Pancreas (tissue), 10 donors: ENCODE data around the gene RNF212. TPM values are rescaled to one million over a fixed set of nuclear protein-coding genes. Genes with fewer than 3 reads are reported as not detected.
A peak's percentile ranks its signal among the peaks of the same experiment; 100 is the strongest.

Source experiments
- ATAC-seq, 4 donors: fragments of 200-7000 bp; cut with Tn5 transposase; one replicate each; pipeline versions ENCODE4 v1.8.0 to v1.9.1; 2020; ENCODE audit warnings: mild to moderate bottlenecking in 4 of 4, moderate library complexity in 4 of 4
- DNase-seq, 6 donors: peaks; one replicate each; pipeline ENCODE4 v3.0.0-alpha.2; 2020
- FAIRE-seq: peaks from 2 replicates; lab custom pipeline; 2012; peaks lifted over from hg19 to GRCh38; lab: Jason Lieb, UNC
- H3K27ac ChIP-seq, 4 donors: fragments of 200-600 bp; sonication (generic); 1 replicate in 3 of 4; 2 replicates in 1 of 4; pipeline versions ENCODE4 v1.5.0 to v1.8.0; 2020
- H3K27me3 ChIP-seq, 4 donors: fragments of 200-600 bp; one replicate each; pipeline ENCODE4 v1.8.0; 2021
- H3K36me3 ChIP-seq, 3 donors: fragments of 200-600 bp; sonication (generic) in 1 of 3; one replicate each; pipeline versions ENCODE4 v1.5.0 to v1.8.0; 2020 to 2021
- H3K4me1 ChIP-seq, 3 donors: fragments of 200-600 bp; one replicate each; pipeline ENCODE4 v1.8.0; 2021
- H3K4me3 ChIP-seq, 4 donors: fragments of 200-600 bp; sonication (generic) in 2 of 4; one replicate each; pipeline versions ENCODE4 v1.5.0 to v1.8.0; 2020 to 2021
- H3K9me3 ChIP-seq, 4 donors: fragments of 200-600 bp; one replicate each; pipeline ENCODE4 v1.8.0; 2021
- WGBS, 2 donors: extraction: QIAGEN DNeasy Blood & Tissue Kit; methylation state at CpG; one replicate each; pipeline ENCODE4 v1.1.7; 2013; 5-methylcytosine and 5-hydroxymethylcytosine counted together
- intact Hi-C, 3 donors: fragments of 100-400 bp; cut with DNase I; formaldehyde crosslinking; loops; one replicate each; pipeline versions ENCODE4 v1.11.1 to v1.14.2; 2022
- polyA plus RNA-seq, 2 donors: library from polyadenylated mRNA; stranded (reverse); fragments of 200-250 nt; gene quantifications; one replicate each; pipeline ENCODE4 v1.2.3, GENCODE V29; 2013
- total RNA-seq, 6 donors: library from RNA; stranded (reverse); fragmentation: NEBNext Ultra II Directional in 4 of 6; extraction: Animal tissue kit (Norgen Biotek cat#: 25700) in 4 of 6; gene quantifications; one replicate each; pipeline versions ENCODE4 v1.2.1 to v1.2.4, GENCODE V29; 2021 to 2023
- TF ChIP-seq, protein P1 (sequence below), 4 donors: fragments of 200-600 bp; sonication (generic) in 3 of 4; IDR thresholded peaks; one replicate each; pipeline versions ENCODE4 v1.5.0 to v1.8.0; 2021; ENCODE audit warnings: antibody characterized with exemption in 4 of 4
- donor health status: healthy with polysubstance abuse.
- donor health status: DM: no; HTN: no; CAD: no; lungs with moderate emphysema.
- donor health status: DM: no; HTN: no; CAD: no.
- donor health status: control.
- donor health status: control.
- donor health status: Bipolar disorder and iron deficiency.
- donor health status: DM: yes; HTN: yes; CAD: no.
- donor health status: DM: no; HTN: no; CAD: no.
- donor health status: DM: no; HTN: no; CAD: no.
- donor health status: DM: yes; HTN: yes; CAD: no.

RNF212 gene, protein sequence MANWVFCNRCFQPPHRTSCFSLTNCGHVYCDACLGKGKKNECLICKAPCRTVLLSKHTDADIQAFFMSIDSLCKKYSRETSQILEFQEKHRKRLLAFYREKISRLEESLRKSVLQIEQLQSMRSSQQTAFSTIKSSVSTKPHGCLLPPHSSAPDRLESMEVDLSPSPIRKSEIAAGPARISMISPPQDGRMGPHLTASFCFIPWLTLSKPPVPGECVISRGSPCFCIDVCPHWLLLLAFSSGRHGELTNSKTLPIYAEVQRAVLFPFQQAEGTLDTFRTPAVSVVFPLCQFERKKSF
- total RNA-seq (10 to 100 TPM; 12.0 to 28.0 (median 16.8) TPM), polyA plus RNA-seq (10 to 100 TPM; 19.0 to 40.3 TPM)

DNA sequence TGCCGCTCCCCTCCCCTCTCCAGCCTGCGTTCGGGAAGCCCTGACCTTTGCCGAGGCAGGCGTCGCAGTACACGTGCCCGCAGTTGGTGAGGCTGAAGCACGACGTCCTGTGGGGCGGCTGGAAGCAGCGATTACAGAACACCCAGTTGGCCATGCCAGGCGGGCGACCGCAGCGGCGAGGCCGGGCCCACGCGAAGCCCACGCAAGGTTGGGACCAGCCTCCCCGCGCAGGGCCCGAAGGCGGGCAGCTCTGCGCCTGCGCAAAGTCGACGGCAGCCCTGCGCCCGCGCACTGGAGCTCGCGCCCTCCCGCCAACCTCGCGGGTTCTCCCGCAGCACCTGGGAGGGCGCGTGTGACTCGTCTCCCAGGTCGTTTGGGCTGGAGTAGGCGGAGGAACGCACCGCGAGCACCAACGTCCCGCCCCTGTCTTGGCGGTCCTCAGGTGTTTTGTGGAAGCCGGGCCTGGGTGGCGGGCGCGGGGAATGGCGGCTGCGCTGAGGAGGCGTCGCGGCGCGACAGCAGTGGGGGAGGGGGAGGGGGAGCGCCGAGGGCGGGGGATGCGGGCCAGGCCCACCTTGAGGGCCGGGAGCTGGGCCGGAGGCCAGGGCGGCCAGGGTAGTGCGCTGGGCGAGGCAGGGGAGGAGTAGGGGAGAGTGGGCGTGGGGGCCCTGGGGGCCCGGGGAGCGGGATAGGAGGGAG, at the start of gene RNF212:
Gene RNF212 (minus strand): TSS at position 254 of the 699 bp plus-strand sequence. CDS start 100 bp downstream, at position 154.
- H3K27me3 ChIP-seq, result no peaks in the 10 kb centered on the region
- TF ChIP-seq, protein P1, sequence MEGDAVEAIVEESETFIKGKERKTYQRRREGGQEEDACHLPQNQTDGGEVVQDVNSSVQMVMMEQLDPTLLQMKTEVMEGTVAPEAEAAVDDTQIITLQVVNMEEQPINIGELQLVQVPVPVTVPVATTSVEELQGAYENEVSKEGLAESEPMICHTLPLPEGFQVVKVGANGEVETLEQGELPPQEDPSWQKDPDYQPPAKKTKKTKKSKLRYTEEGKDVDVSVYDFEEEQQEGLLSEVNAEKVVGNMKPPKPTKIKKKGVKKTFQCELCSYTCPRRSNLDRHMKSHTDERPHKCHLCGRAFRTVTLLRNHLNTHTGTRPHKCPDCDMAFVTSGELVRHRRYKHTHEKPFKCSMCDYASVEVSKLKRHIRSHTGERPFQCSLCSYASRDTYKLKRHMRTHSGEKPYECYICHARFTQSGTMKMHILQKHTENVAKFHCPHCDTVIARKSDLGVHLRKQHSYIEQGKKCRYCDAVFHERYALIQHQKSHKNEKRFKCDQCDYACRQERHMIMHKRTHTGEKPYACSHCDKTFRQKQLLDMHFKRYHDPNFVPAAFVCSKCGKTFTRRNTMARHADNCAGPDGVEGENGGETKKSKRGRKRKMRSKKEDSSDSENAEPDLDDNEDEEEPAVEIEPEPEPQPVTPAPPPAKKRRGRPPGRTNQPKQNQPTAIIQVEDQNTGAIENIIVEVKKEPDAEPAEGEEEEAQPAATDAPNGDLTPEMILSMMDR (IDR thresholded peaks at IDR 0.05), result no peak
- intact Hi-C loops, result no loop called here
- peak within 1 kb of the TSS in 1 of 4 donors; percentile 39 for H3K4me3 ChIP-seq
- no peaks in the 10 kb centered on the region for H3K9me3 ChIP-seq
- ATAC-seq (peak in 2 of 4 donors; percentile 19 to 22), FAIRE-seq (no peak), DNase-seq (peak in 5 of 6 donors; percentile 43 to 84 (median 60))
- peaks cover 23 to 44% (median 36%) of the 10 kb centered on the region in 3 donors for H3K4me1 ChIP-seq
- 49 to 57% methylated on average over 64 to 70 of the region's 72 CpGs for WGBS, 2 donors
- no peaks in the 10 kb centered on the region for H3K36me3 ChIP-seq
- H3K27ac ChIP-seq, result peak within 1 kb of the TSS; percentile 28 to 75 (median 68)

DNA sequence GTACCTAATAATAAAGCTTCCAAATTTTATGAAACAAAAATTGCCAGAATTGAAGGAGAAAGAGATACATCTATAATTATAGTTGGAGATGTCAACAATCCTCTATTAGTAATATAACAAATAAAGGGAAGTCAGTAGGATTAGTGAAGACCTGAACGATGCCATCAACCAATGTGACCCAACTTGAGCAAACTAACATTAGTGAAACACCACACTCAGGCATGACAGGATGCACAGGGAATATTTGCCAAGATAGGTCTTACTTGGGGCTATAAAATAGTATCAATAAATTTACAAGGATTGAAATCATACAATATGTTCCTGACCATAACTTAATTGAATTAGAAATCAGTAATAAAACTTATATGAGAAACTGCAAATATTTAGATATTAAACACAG, 47.0 kb upstream of the RNF212 start:
- DNase-seq, result no peak
- peaks cover 2 to 9% (median 5%) of the 10 kb centered on the region in 3 donors for H3K4me1 ChIP-seq
- no peaks in the 10 kb centered on the region for H3K9me3 ChIP-seq
- intact Hi-C loops, result no loop called here
- no peaks in the 10 kb centered on the region for H3K27me3 ChIP-seq
- H3K36me3 ChIP-seq, result no peaks in the 10 kb centered on the region
- no peak overlapping the region for H3K27ac ChIP-seq
- WGBS, 2 donors, result 88 to 94% methylated on average over 1 of the region's 1 CpG
- H3K4me3 ChIP-seq, result no peak overlapping the region
- TF ChIP-seq, protein P1 (IDR thresholded peaks at IDR 0.05), result no peak
- ATAC-seq, result no peak
- FAIRE-seq, result no peak

DNA sequence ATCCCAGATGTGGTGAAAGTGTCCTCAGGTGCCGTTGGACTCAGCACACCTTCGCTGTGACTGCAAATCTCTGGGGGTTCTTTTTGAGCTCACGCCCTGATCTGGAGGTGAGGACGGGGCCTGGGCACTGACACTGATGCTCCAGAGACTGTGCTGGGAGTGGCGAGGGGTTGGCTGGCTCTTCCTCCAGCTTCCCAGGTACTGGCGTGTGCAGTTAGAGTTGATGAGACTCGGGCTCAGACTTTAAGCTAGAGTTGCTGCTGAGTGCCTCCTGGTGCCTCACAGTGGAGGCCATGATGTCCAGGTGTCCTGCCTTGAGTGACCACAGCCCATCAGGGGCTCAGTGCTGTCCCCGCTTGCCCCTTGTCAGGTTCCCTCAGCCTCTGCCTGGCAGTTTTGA, 42.7 kb upstream of the RNF212 start:
- WGBS, 2 donors, result 52 to 54% methylated on average over 8 of the region's 8 CpGs
- H3K36me3 ChIP-seq, result no peaks in the 10 kb centered on the region
- ATAC-seq, result no peak
- intact Hi-C loops, result no loop called here
- peaks cover 2 to 11% (median 5%) of the 10 kb centered on the region in 3 donors for H3K4me1 ChIP-seq
- peak overlapping the region in 2 of 4 donors; percentile 37 to 40 for H3K4me3 ChIP-seq
- H3K9me3 ChIP-seq, result no peaks in the 10 kb centered on the region
- TF ChIP-seq, protein P1 (IDR thresholded peaks at IDR 0.05), result no peak
- no peak for FAIRE-seq
- H3K27ac ChIP-seq, result peak overlapping the region in 3 of 4 donors; percentile 57 to 84 (median 81)
- peak in 2 of 6 donors; percentile 16 to 47 for DNase-seq
- no peaks in the 10 kb centered on the region for H3K27me3 ChIP-seq

DNA sequence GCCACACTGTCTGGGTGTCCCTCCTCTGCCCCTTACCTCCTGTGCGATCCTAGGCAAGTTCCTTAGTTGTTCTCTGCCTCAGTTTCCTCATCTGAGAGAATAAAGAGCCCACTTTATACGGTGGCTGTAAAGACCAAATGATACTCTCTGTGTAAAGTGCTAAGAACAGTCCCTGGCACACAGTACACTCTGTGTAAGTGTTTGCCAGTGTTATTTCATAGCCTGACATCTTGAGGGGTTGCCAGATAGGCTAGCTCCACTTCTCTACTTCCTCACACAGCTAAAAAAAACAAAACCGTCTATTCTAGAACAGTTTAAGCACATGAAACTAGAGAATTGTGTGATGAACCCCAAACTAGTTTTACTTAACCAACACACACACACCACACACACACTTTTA, 42.0 kb upstream of the RNF212 start:
- Histone ChIP-seq H3K36me3 (no peaks in the 10 kb centered on the region), H3K27ac (peak overlapping the region; percentile 57 to 84 (median 78))

More for the DNA sequence above, 42.0 kb upstream of the RNF212 start:
- TF ChIP-seq, protein P1 (IDR thresholded peaks at IDR 0.05), result no peak
- intact Hi-C loops, result no loop called here
- FAIRE-seq (no peak), DNase-seq (peak in 1 of 6 donors; percentile 22), ATAC-seq (peak; percentile 41 to 57 (median 48))
- Histone ChIP-seq H3K4me1 (peaks cover 0 to 11% (median 5%) of the 10 kb centered on the region in 3 donors), H3K4me3 (peak overlapping the region; percentile 8 to 40 (median 26)), H3K9me3 (no peaks in the 10 kb centered on the region), H3K27me3 (no peaks in the 10 kb centered on the region)
- WGBS, 2 donors, result 31 to 33% methylated on average over 3 of the region's 3 CpGs
